Memory B cell (primary cell): Measurements from ENCODE around the gene PLA2G5.
"Not testable (repeated sequence)": the region's sequence is repeated elsewhere in the genome, so short reads cannot be mapped to it uniquely, and the experiment has no call there.

Experiments used
- ATAC-seq: fragments of 150-1000 bp; cut with Tn5 transposase; 2 replicates; pipeline ENCODE4 v1.10.0; 2021; ENCODE audit warnings: low read depth, mild to moderate bottlenecking, moderate library complexity
- DNase-seq, 2 donors: peaks; one replicate each; pipeline ENCODE4 v3.0.0; 2022; ENCODE audit warnings: low spot score in 2 of 2
- H3K27ac Mint-ChIP-seq: one replicate; pipeline ENCODE4 v1.8.0; 2022; ENCODE audit warnings: mild to moderate bottlenecking, moderate library complexity, mixed read lengths
- H3K27me3 Mint-ChIP-seq: one replicate; pipeline ENCODE4 v1.8.0; 2022; ENCODE audit warnings: mixed read lengths
- H3K36me3 Mint-ChIP-seq: one replicate; pipeline ENCODE4 v1.8.0; 2022; ENCODE audit warnings: mild to moderate bottlenecking, mixed read lengths
- H3K4me1 Mint-ChIP-seq: one replicate; pipeline ENCODE4 v1.8.0; 2022; ENCODE audit warnings: mixed read lengths
- H3K4me3 Mint-ChIP-seq: one replicate; pipeline ENCODE4 v1.8.0; 2022; ENCODE audit warnings: mild to moderate bottlenecking, moderate library complexity, mixed read lengths
- H3K9me3 Mint-ChIP-seq: one replicate; pipeline ENCODE4 v1.8.0; 2022; ENCODE audit warnings: mixed read lengths

Gene PLA2G5, protein sequence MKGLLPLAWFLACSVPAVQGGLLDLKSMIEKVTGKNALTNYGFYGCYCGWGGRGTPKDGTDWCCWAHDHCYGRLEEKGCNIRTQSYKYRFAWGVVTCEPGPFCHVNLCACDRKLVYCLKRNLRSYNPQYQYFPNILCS

DNA sequence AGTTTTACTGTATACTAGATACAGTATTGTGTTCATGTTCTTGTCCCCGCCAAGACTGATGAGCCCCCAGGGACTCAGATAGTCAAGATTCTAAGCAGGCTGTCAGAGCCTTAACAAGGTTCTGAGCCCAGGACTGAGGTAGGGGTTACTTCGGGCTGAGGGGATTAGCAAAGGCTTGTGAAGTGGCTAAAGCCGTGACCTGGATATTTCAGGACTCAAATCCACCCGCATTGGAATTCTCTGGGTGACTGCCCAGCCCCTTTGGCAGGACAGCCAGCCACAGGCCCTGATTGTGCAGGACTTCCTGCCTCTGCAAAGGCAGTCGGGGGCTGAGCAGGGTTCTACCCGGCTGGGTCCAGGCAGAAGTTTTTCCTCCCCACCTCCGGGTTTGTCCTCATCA, at the start of gene PLA2G5:
Gene PLA2G5, plus strand, starts transcription at position 321 of the 400 bp plus-strand sequence. CDS start 14,637 bp downstream, outside the sequence.
- Mint-ChIP-seq H3K4me3 (no peak within 1 kb of the TSS), H3K27me3 (no peaks in the 10 kb centered on the region), H3K27ac (peak within 1 kb of the TSS; percentile 41), H3K4me1 (peaks cover 18% of the 10 kb centered on the region), H3K9me3 (no peaks in the 10 kb centered on the region), H3K36me3 (no peaks in the 10 kb centered on the region)
- DNase-seq (peak in 1 of 2 donors; percentile 8), ATAC-seq (no peak)

DNA sequence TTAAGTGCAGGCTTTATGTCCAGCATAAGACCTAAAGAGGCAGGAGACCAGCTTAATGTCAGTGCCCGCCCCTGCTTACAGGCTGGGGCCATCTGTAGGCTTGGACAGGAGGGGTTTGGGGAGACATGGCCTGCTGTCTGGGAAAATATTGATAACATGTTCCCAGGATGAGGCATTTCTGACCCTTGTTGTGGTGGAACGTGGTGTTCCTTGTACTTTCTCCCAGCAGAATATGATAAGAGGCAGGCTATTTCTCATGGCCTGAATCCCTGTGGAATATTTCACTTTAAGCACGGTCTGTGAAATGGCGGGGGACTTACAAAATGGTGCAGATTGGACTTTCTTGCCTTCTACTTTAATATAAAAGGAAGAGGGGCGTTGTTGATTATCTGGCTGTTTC, 41.9 kb upstream of the PLA2G5 start:
- H3K4me1 Mint-ChIP-seq: no peaks in the 10 kb centered on the region

DNA sequence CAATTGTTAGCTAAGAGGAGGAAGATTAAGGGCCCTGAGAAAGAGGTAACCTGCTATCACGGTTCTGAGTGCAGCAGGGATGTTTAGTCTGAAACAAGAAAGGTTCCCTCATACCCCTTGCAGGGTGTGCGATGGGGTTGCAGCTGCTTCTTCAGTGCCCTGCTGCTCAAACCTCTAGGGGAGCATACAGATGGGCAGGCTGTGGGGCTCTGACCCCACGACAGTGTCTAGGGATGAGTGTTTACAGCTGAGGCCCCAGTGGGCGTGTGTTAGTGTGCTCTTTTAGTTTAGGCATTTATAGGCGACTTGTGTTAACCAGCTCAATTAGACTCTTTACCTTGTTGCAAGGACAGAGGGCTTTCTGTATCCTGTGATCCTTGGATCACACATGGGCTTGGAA, 41.3 kb upstream of the PLA2G5 start:
- H3K9me3 Mint-ChIP-seq: peaks cover 8% of the 10 kb centered on the region
- no peak overlapping the region for H3K27ac Mint-ChIP-seq
- no peak for DNase-seq
- peaks cover 28% of the 10 kb centered on the region for H3K27me3 Mint-ChIP-seq
- no peaks in the 10 kb centered on the region for H3K36me3 Mint-ChIP-seq
- no peak for ATAC-seq
- H3K4me3 Mint-ChIP-seq: no peak overlapping the region
- no peaks in the 10 kb centered on the region for H3K4me1 Mint-ChIP-seq

More for the DNA sequence above, 41.9 kb upstream of the PLA2G5 start:
- peaks cover 25% of the 10 kb centered on the region for H3K27me3 Mint-ChIP-seq
- no peaks in the 10 kb centered on the region for H3K36me3 Mint-ChIP-seq
- H3K27ac Mint-ChIP-seq: no peak overlapping the region
- DNase-seq: no peak
- peaks cover 9% of the 10 kb centered on the region for H3K9me3 Mint-ChIP-seq
- no peak for ATAC-seq
- no peak overlapping the region for H3K4me3 Mint-ChIP-seq

DNA sequence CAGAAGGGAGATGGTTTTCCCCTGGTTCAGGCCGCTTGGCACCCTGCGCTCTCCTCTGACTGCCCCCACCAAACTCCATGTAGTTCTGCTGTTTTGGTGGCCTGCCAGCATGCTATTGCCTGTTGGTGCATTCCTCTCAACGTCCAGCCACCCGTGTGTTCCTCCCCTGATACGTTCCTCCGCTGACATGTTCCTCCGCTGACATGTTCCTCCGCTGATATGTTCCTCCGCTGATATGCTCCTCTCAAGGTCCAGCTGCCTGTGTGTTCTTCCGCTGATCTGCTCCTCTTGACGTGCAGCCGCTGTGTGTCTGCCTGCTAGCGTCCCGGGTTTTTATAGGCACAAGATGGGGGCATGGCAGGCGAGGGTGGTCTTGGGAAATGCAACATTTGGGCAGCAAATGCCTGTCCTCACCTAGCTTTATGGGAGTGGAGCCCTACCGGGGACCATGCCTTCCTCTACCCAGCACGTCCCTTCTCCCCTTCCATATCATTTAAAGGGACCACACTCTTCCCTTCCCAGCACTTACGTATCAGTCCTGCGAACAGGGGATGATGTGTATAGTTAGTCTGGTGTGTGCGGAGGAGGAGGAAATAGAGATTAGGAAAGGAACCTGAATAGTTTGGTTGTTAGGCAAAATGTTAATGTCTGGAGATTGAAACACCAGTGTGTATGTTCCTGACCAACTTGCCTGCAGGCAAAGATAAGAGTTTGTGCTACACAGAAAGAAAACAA, 40.6 kb upstream of the PLA2G5 start:
- ATAC-seq: no peak
- Mint-ChIP-seq H3K4me3 (no peak overlapping the region), H3K36me3 (peaks cover 5% of the 10 kb centered on the region), H3K27ac (no peak overlapping the region), H3K9me3 (peaks cover 8% of the 10 kb centered on the region), H3K27me3 (peaks cover 29% of the 10 kb centered on the region), H3K4me1 (no peaks in the 10 kb centered on the region)
- DNase-seq: no peak

DNA sequence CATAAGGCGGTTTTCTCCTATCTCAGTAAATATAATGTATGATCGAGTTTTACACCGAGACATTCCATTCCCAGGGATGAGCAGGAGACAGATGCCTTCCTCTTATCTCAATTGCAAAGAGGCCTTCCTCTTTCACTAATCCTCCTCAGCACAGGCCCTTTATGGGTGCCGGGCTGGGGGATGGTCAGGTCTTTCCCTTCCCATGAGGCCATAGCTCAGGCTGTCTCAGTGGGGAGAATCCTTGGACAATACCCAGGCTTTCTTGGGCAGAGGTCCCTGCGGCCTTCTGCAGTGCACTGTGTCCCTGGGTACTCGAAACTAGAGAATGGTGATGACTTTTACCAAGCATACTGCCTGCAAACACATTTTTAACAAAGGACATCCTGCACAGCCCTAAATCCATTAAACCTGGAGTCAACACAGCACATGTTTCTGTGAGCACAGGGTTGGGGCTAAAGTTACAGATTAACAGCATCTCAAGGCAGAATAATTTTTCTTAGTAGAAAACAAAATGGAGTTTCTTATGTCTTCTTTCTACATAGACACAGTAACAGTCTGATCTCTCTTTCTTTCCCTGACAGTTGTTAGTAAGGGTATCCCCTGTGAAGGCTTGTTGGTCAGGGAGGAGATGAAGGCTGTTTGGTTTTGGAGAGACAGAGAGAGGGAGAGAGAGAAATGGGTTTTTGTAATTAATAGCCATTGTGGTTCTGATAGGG, 39.4 kb upstream of the PLA2G5 start:
- Mint-ChIP-seq H3K36me3 (peaks cover 11% of the 10 kb centered on the region), H3K27me3 (peaks cover 32% of the 10 kb centered on the region), H3K9me3 (peaks cover 12% of the 10 kb centered on the region)
- not testable (repeated sequence) for H3K4me1 Mint-ChIP-seq, ATAC-seq, H3K4me3 Mint-ChIP-seq, DNase-seq, H3K27ac Mint-ChIP-seq

DNA sequence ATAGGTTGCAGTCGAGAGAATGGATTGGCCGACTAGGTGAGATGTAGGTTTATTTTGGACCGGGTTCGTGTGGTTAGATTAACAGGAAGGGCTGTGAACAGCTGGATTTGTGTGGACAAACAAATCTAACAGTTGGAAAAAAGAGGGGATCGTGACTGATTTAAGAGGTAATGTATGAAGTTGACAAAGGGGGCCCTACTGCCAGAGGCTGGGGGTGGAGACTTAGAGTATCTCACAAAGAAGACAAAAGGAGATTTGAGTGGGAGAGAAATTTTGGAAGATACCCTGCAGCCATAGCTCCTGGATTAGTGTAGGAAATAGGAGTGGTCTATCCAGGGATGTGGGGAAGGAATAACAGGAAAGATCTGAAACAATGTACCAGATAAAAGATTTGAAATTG, 38.8 kb upstream of the PLA2G5 start:
- H3K27me3 Mint-ChIP-seq: peaks cover 32% of the 10 kb centered on the region
- peaks cover 11% of the 10 kb centered on the region for H3K36me3 Mint-ChIP-seq
- H3K9me3 Mint-ChIP-seq: peaks cover 12% of the 10 kb centered on the region

DNA sequence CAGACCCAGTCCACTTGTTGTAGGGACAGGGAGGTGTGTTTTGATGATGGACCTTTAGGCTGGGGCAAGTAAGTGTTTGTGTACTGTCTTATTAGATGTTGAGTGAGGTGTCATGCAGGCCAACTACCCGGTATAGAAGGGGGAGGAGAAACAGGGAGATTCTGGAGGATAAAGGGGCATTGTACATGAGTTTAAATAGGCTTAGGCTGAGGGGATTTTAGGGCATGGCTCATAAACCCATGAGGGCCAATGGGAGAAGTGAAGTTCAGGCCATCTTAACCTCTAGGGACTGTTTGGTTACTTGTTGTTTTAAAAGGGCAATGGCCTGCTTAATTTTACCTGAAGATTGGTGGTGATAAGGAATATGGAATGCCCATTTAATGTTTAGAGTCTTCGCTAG, 38.2 kb upstream of the PLA2G5 start:
- DNase-seq (no peak), ATAC-seq (no peak)
- Mint-ChIP-seq H3K36me3 (peaks cover 11% of the 10 kb centered on the region), H3K9me3 (peaks cover 10% of the 10 kb centered on the region), H3K4me3 (no peak overlapping the region), H3K27me3 (peaks cover 30% of the 10 kb centered on the region), H3K4me1 (no peaks in the 10 kb centered on the region), H3K27ac (no peak overlapping the region)

More for the DNA sequence above, 38.8 kb upstream of the PLA2G5 start:
- no peak overlapping the region for H3K4me3 Mint-ChIP-seq
- DNase-seq: no peak
- no peaks in the 10 kb centered on the region for H3K4me1 Mint-ChIP-seq
- H3K27ac Mint-ChIP-seq: no peak overlapping the region
- no peak for ATAC-seq

DNA sequence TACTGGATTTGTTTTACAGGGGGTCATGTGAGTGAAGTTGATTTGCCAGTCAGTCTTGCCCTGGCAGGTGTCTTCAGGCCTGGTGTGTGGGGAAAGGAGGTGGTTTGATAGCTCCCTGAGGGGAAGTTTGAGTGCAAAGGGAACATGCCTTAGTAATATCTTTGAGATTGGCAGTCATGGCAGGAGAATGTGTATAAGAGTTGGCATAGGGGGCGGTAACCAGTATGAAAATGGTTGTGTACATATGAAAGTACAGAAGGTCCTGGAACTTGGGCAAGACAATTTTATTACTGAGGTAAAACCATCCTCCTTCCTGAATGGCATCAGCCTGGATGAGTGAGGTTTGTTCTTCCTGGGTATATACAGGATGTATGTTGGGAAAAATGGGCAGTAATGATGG, 37.6 kb upstream of the PLA2G5 start:
- peaks cover 28% of the 10 kb centered on the region for H3K27me3 Mint-ChIP-seq
- ATAC-seq: no peak
- peaks cover 11% of the 10 kb centered on the region for H3K36me3 Mint-ChIP-seq
- no peaks in the 10 kb centered on the region for H3K4me1 Mint-ChIP-seq
- H3K9me3 Mint-ChIP-seq: peaks cover 13% of the 10 kb centered on the region
- H3K27ac Mint-ChIP-seq: no peak overlapping the region
- no peak for DNase-seq
- H3K4me3 Mint-ChIP-seq: no peak overlapping the region

DNA sequence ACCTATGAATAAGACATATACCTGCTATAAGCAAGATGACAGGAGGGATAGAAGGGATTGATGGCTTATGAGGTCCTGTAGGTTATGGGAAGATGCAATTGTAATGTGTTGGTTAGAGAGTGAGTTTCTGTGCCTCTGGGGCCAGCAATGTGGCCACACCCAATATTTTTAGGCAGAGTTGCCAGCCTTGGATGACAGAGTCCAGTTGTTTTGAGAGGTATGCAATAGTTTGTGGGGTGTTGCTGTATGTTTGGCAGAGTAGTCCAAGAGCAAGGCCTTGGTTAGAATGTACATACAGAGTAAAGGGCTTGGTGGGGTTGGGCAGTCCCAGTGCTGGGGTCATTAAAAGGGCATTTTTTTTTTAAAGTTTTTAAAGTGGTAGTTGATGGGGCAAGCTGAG, 36.6 kb upstream of the PLA2G5 start:
- H3K4me1 Mint-ChIP-seq: no peaks in the 10 kb centered on the region
- peaks cover 26% of the 10 kb centered on the region for H3K27me3 Mint-ChIP-seq
- H3K4me3 Mint-ChIP-seq: no peak overlapping the region
- no peak overlapping the region for H3K27ac Mint-ChIP-seq
- peaks cover 13% of the 10 kb centered on the region for H3K9me3 Mint-ChIP-seq
- H3K36me3 Mint-ChIP-seq: peaks cover 11% of the 10 kb centered on the region
- ATAC-seq: no peak
- no peak for DNase-seq

DNA sequence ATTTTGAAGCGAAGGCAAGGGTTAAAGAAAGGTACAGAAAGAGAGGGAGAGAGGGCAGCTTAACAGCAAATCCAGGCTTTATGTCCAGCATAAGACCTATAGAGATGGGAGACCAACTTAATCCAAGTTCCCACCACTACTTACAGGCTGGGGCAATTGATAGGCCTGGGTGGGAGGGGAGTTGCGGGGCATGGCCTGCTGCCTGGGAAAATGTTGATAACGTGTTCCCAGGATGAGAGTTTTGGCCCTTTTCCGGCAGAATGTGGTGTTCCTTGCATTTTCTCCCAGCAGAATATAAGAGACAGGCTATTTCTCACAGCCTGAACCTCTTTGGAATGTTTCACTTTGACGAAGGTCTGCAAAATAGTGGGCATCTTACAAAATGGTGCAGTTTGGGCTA, 34.9 kb upstream of the PLA2G5 start:
- ATAC-seq: no peak
- H3K27me3 Mint-ChIP-seq: peaks cover 16% of the 10 kb centered on the region
- H3K36me3 Mint-ChIP-seq: peaks cover 11% of the 10 kb centered on the region
- H3K9me3 Mint-ChIP-seq: peaks cover 13% of the 10 kb centered on the region
- H3K27ac Mint-ChIP-seq: no peak overlapping the region
- no peak overlapping the region for H3K4me3 Mint-ChIP-seq
- no peaks in the 10 kb centered on the region for H3K4me1 Mint-ChIP-seq
- no peak for DNase-seq

DNA sequence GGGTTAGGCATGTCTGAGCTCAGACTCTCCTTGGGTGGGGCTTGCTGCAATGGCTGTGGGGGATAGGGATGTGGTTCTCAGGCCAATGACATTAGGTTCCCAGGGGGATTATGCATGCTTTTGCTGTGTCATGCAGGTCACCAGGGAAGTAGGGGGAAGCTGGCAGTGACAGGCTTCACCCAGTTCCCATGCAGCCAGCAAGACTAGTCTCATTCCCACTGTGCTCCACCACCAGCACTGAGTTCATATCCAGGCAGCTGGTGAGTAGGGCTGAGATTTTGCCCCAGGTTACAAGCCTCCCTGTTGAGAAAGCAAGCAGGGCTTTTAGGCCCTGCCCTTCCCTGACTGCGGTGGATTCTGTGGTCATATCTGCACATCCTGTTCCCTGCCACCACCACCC, 32.1 kb upstream of the PLA2G5 start:
- Mint-ChIP-seq H3K27ac (no peak overlapping the region), H3K27me3 (peaks cover 15% of the 10 kb centered on the region), H3K36me3 (peaks cover 11% of the 10 kb centered on the region), H3K4me3 (no peak overlapping the region), H3K4me1 (no peaks in the 10 kb centered on the region), H3K9me3 (peaks cover 13% of the 10 kb centered on the region)
- DNase-seq (no peak), ATAC-seq (no peak)

DNA sequence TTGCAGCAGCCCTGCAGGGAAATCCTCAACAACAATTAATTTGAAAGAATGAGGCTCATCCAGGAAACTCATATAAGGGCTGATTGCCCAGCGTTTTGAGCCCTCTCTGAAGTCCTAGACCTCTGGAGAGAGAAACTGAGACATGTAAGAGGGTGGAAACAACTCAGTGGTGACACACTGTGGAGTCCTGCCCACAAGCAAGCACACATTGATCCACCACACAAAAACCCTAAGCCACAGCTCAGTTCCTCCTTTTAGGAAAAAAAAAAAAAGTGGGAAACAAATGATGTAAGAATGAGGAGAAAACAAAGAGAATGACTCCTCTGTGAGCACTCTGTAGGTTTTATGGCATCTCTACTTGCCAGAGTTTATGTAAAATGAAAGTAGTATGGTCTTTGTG, 22.9 kb upstream of the PLA2G5 start:
- H3K4me3 Mint-ChIP-seq: no peak overlapping the region
- peaks cover 9% of the 10 kb centered on the region for H3K9me3 Mint-ChIP-seq
- peaks cover 9% of the 10 kb centered on the region for H3K36me3 Mint-ChIP-seq
- ATAC-seq (no peak), DNase-seq (no peak)
- no peak overlapping the region for H3K27ac Mint-ChIP-seq
- no peaks in the 10 kb centered on the region for H3K27me3 Mint-ChIP-seq
- H3K4me1 Mint-ChIP-seq: no peaks in the 10 kb centered on the region

DNA sequence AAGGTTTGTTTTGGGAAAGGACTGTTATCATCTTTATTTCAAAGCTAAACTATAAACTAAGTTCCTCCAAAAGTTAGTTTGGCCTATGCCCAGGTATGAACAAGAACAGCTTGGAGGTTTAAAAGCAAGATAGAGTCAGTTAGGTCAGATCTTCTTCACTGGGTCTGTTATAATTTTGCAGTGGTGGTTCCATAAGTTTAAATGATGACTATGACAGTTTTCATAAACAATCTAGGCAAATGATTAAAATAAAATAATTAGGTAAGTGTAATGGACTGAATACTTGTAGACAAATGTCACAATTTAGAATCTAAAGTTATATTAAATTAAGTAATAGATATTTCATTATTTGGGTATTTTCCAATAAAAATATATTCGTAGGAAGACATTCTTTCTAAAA, 21.4 kb upstream of the PLA2G5 start:
- no peaks in the 10 kb centered on the region for H3K4me1 Mint-ChIP-seq
- H3K4me3 Mint-ChIP-seq: no peak overlapping the region
- peaks cover 15% of the 10 kb centered on the region for H3K9me3 Mint-ChIP-seq
- H3K27ac Mint-ChIP-seq: no peak overlapping the region
- no peaks in the 10 kb centered on the region for H3K27me3 Mint-ChIP-seq
- ATAC-seq (no peak), DNase-seq (no peak)
- peaks cover 12% of the 10 kb centered on the region for H3K36me3 Mint-ChIP-seq

DNA sequence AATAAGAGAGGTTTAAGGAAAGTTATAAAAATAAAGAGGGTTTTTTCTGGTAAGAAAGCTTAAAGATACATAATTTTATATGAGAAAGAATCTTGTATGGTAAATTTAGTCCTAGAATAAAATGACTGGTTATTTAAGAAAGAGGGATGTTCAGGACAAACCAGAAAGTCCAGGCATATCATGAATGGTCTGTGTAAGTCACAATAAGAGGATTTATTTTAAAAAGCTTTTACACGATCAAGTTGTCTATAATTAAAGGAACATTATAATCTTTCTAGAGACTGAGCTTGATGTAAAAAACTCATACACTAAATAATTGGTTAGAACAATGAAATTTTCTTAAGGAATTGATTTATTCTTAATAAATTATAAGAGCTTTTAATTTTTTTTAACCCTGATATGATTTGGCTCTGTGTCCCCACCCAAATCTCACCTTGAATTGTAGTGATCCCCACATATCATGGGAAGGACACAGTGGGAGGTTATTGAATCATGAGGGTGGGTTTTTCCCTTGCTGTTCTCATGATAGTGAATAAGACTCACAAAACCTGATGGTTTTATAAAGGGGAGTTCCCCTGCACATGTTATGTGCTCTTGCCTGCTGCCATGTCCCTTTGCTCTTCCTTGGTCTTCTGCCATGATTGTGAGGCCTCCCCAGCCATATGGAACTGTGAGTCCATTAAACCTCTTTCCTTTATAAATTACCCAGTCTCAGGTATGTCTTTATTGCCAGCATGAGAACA, 20.8 kb upstream of the PLA2G5 start:
- H3K9me3 Mint-ChIP-seq: peaks cover 15% of the 10 kb centered on the region
- not testable (repeated sequence) for H3K4me1 Mint-ChIP-seq, ATAC-seq, DNase-seq, H3K27ac Mint-ChIP-seq, H3K4me3 Mint-ChIP-seq, H3K27me3 Mint-ChIP-seq
- H3K36me3 Mint-ChIP-seq: peaks cover 12% of the 10 kb centered on the region
